Fibroblast of pulmonary artery (primary cell): ENCODE data around the gene TMEM175.
A peak's percentile ranks its signal among the peaks of the same experiment; 100 is the strongest.

Experiments used
- DNase-seq: peaks from one replicate; pipeline ENCODE4 v3.0.0-alpha.2; 2010; ENCODE audit warnings: low read depth
- H3K4me3 ChIP-seq: replicated peaks from 2 replicates; pipeline ENCODE4 v1.5.1; 2011; ENCODE audit warnings: low read depth, mild to moderate bottlenecking, control low read depth, low read length, moderate library complexity
- CTCF ChIP-seq: IDR thresholded peaks from 2 replicates; pipeline ENCODE4 v1.5.1; 2011; ENCODE audit warnings: mild to moderate bottlenecking, control low read depth, low read length, inconsistent platforms; ENCODE audit errors: missing control alignments

The TMEM175 gene, protein sequence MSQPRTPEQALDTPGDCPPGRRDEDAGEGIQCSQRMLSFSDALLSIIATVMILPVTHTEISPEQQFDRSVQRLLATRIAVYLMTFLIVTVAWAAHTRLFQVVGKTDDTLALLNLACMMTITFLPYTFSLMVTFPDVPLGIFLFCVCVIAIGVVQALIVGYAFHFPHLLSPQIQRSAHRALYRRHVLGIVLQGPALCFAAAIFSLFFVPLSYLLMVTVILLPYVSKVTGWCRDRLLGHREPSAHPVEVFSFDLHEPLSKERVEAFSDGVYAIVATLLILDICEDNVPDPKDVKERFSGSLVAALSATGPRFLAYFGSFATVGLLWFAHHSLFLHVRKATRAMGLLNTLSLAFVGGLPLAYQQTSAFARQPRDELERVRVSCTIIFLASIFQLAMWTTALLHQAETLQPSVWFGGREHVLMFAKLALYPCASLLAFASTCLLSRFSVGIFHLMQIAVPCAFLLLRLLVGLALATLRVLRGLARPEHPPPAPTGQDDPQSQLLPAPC

GRCh38 chr4:931960-932712 lies at the start of gene TMEM175, which contains the start of gene GAK:
Gene TMEM175, plus strand, starts transcription at chr4:932460. Its CDS starts 15,280 bp downstream, at chr4:947740.
Gene GAK, minus strand, starts transcription at chr4:932316. Its CDS starts 129 bp downstream, at chr4:932187.
- no peak for TF ChIP-seq CTCF
- peak within 1 kb of the TSS; percentile 98 for H3K4me3 ChIP-seq
- peak; percentile 97 for DNase-seq

DNA sequence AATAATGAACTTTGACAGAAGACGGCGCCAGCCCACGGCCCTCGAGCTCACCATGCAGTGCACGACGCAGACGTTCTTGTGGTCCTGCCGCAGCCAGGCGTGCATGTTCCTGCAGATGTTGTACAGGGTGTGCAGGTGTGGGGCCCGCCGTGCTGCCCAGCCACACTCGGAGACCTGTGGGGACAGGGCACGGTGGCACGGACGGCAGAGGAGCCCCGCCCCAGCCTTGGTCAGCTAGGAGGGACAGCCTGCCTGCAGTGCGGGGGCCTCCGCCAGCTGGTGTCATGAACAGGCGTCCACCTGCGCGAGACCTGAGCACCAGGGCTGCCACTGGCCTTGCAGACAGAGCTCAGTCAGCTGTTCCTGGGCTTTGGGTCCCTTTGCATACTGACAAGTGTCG lies 49.6 kb upstream of the TMEM175 start:
- TF ChIP-seq CTCF = no peak
- no peak for DNase-seq
- H3K4me3 ChIP-seq = no peak overlapping the region

DNA sequence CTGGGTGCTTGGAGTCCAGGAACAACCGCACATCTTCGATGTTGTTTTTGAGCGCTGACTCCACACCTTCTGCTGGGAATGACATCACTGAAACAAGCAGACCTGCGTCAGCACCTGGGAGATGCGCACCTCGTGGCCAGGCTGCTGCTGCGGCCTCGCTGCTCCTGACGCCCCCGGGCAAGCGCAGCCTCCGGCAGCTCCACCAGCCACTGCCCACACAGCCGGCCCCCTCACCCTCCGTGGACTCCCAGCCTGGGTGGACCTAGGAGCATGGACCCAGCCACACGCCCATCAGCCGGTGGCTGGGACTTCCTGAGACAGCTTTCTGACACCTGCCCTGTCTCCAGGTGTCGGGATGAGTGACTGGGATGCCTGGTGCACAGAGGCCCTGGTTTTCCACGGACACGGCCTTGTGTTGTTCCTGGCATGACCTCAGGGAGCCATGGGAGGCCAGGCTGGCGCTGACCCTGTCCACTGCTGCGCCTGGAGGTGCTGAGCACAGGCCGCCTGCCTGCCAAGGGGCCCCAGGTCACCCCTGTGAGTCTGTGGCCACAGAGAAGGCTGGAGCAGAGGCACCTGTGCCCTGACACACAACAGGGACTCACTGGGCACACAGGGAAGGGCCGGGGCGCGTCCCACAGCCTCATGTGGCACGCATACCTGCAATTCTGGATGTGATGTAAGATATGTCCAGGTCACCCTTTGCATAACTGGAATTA lies 48.7 kb upstream of the TMEM175 start:
- no peak for TF ChIP-seq CTCF
- no peak for DNase-seq
- no peak overlapping the region for H3K4me3 ChIP-seq

DNA sequence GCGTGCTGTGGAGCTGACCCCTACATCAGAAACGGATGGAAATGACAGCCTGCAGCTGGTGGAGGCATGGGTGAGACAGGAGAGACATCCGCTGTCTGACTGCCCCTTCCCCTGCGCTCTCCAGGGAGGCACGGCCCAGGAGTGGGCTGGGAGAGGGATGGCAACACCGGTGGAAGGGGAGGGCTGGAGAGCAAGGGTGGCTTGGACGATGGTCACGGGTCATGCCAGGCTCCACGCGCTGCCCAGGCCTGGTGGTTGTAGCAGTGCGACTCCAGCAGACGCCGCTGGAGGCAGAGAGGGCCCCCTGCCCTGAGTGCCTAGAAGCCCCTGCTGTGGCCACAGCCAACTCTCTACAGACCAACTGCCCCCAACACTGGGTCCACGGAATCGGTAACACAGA lies 48.0 kb upstream of the TMEM175 start:
- TF ChIP-seq CTCF = no peak
- no peak for DNase-seq
- no peak overlapping the region for H3K4me3 ChIP-seq

GRCh38 chr4:884896-885295 lies 47.4 kb upstream of the TMEM175 start:
- no peak overlapping the region for H3K4me3 ChIP-seq
- TF ChIP-seq CTCF = no peak

DNA sequence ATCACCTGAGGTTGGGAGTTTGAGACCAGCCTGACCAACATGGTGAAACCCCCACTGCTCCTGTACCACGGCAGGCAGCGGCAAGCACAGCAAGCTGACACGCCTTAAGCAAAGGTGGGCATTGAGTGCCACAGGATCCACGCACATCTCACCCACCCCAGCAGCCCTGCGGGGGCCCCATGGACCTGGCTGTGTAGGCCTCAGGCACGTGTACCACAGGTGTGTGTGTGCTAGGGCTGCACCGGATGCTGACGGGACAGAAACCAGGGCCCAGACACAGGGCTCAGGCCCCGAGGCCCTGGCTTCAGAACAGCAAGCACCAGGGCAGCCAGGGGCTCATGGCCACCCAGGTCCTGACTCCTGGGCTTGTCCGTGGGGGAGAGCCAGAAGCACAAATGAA lies 46.9 kb upstream of the TMEM175 start:
- no peak for TF ChIP-seq CTCF
- no peak overlapping the region for H3K4me3 ChIP-seq
- no peak for DNase-seq

More at GRCh38 chr4:884896-885295, 47.4 kb upstream of the TMEM175 start:
- DNase-seq = no peak
